Activated T-cell treated with anti-CD3 and anti-CD28 coated beads, Interleukin-2, amount 50 U/mL, for 72 hours (primary cell): ENCODE results near the gene VWCE. TPM values are rescaled to one million over a fixed set of nuclear protein-coding genes. Genes with fewer than 3 reads are reported as not detected.

Experiments used
- ATAC-seq, 2 donors: fragments of 150-1000 bp; cut with Tn5 transposase; replicated peaks in 1 of 2; 2 replicates each; pipeline ENCODE4 v1.10.0; 2021; ENCODE audit warnings: moderate library complexity in 2 of 2, mild to moderate bottlenecking in 1 of 2
- DNase-seq, 2 donors: peaks; one replicate each; pipeline ENCODE4 v3.0.0; 2021 to 2022; ENCODE audit warnings: mixed read lengths in 1 of 2
- H3K27ac Mint-ChIP-seq: one replicate; pipeline ENCODE4 v1.8.0; 2022; ENCODE audit warnings: mild to moderate bottlenecking, moderate library complexity, mixed read lengths
- H3K27me3 Mint-ChIP-seq: one replicate; pipeline ENCODE4 v1.8.0; 2022; ENCODE audit warnings: low read depth, mixed read lengths
- H3K36me3 Mint-ChIP-seq, 2 donors: one replicate each; pipeline ENCODE4 v1.8.0; 2022; ENCODE audit warnings: mixed read lengths in 2 of 2, mild to moderate bottlenecking in 1 of 2; ENCODE audit not compliant: insufficient read depth in 2 of 2
- H3K4me1 Mint-ChIP-seq: one replicate; pipeline ENCODE4 v1.8.0; 2022; ENCODE audit warnings: low read depth, mixed read lengths
- H3K4me3 Mint-ChIP-seq, 2 donors: one replicate each; pipeline ENCODE4 v1.8.0; 2022; ENCODE audit warnings: mild to moderate bottlenecking in 2 of 2, mixed read lengths in 2 of 2, moderate library complexity in 2 of 2
- H3K9me3 Mint-ChIP-seq, 2 donors: one replicate each; pipeline ENCODE4 v1.8.0; 2022; ENCODE audit warnings: mixed read lengths in 2 of 2
- total RNA-seq, 2 donors: library from RNA; stranded (reverse); gene quantifications; one replicate each; pipeline ENCODE4 v1.2.3, GENCODE V29; 2022

Gene VWCE
- total RNA-seq, 2 donors from 2014 or later, result 7.7 to 11.8 TPM

- Mint-ChIP-seq H3K4me1 (peaks cover 20% of the 10 kb centered on the region), H3K27me3 (peaks cover 9% of the 10 kb centered on the region), H3K4me3 (no peak overlapping the region), H3K36me3 (peaks cover 0 to 3% of the 10 kb centered on the region in 2 donors), H3K27ac (no peak overlapping the region), H3K9me3 (no peaks in the 10 kb centered on the region)
- DNase-seq (peak in 1 of 2 donors; percentile 26), ATAC-seq (no peak)
Measured at GRCh38 chr11:61290905-61291690, 4.0 kb downstream of the VWCE start.

DNA sequence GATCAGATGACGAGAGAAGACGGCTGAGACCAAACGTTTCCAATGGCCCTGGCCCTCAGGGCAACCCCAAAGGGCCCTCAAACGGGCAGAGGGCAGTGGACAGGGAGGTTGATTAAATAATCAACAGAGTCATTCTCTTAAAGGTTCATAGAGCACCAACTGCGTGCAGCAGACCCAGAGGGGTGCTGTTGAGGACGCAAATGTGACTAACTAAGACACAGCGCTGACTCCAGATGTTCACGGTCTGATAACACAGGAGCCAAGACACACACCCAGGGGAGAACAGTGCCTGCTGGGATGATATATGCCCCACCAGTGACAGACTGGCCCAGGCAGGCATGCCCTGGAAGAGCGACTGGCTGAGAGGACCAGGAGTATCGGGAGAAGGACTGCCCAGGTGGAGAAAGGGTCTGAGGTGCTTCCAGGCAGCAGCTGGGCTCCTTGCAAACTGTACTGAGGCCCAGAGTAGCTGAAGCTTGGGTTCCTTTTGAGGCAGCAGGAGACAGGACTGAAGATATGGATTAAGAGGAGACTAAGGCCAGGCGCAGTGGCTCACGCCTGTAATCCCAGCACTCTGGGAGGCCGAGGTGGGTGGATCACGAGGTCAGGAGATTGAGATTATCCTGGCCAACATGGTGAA is 7.7 kb downstream of the VWCE start:
- DNase-seq, result no peak
- Mint-ChIP-seq H3K9me3 (peaks cover 0 to 3% of the 10 kb centered on the region in 2 donors), H3K36me3 (peaks cover 0 to 13% of the 10 kb centered on the region in 2 donors), H3K27ac (no peak overlapping the region), H3K4me1 (peaks cover 8% of the 10 kb centered on the region), H3K4me3 (no peak overlapping the region), H3K27me3 (peaks cover 7% of the 10 kb centered on the region)
- ATAC-seq, result no peak

- Mint-ChIP-seq H3K27me3 (no peaks in the 10 kb centered on the region), H3K36me3 (peaks cover 0 to 13% of the 10 kb centered on the region in 2 donors), H3K9me3 (peaks cover 0 to 3% of the 10 kb centered on the region in 2 donors), H3K4me3 (no peak overlapping the region), H3K27ac (no peak overlapping the region), H3K4me1 (peaks cover 5% of the 10 kb centered on the region)
- ATAC-seq (no peak), DNase-seq (no peak)
Measured at GRCh38 chr11:61283613-61284012, 11.5 kb downstream of the VWCE start.

- no peak overlapping the region for H3K4me3 Mint-ChIP-seq
- H3K36me3 Mint-ChIP-seq, result peaks cover 0 to 10% of the 10 kb centered on the region in 2 donors
- ATAC-seq (peak; percentile 54 to 60), DNase-seq (peak; percentile 29 to 35)
- no peak overlapping the region for H3K27ac Mint-ChIP-seq
- H3K9me3 Mint-ChIP-seq, result peaks cover 0 to 3% of the 10 kb centered on the region in 2 donors
- no peaks in the 10 kb centered on the region for H3K4me1 Mint-ChIP-seq
- no peaks in the 10 kb centered on the region for H3K27me3 Mint-ChIP-seq
Measured at GRCh38 chr11:61281581-61282250, 13.4 kb downstream of the VWCE start.

DNA sequence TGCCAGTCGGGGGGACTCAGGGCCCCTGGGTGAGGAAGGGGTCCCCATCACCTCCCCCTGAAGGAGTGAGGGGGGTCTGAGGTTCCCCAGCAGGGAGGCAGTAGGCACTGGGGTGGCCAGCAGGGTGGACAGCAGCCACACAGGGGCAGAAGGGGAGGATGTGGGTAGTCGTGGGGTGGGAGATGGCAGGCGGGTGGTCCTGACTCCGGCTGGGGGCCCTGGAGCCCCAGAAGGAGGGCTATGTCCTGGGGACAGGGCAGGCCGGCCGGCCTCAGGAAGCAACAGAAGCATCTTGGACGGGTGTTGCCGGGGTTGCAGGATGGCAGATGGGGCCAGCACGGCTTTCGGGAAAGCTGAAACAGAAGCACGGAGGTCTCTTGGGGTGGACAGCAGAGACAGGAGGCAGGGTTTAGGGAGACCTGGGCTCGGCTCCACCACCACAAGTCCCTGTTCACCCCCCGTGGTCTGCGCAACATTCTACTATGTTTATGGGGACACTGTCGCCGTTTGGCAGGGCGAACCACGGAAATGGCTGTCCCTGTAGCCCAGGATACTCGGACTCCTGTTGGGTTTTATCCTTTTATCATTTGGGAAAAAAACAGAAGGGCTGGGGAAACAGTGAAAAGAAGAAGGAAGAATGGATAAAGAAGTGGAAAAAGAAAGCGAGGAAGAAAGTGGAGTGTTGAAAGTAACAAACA is 14.1 kb downstream of the VWCE start:
- H3K4me1 Mint-ChIP-seq, result no peaks in the 10 kb centered on the region
- peaks cover 0 to 3% of the 10 kb centered on the region in 2 donors for H3K9me3 Mint-ChIP-seq
- H3K36me3 Mint-ChIP-seq, result peaks cover 0 to 10% of the 10 kb centered on the region in 2 donors
- no peak overlapping the region for H3K27ac Mint-ChIP-seq
- ATAC-seq, result no peak
- no peaks in the 10 kb centered on the region for H3K27me3 Mint-ChIP-seq
- DNase-seq, result no peak
- no peak overlapping the region for H3K4me3 Mint-ChIP-seq

- Mint-ChIP-seq H3K27ac (no peak overlapping the region), H3K27me3 (no peaks in the 10 kb centered on the region), H3K36me3 (peaks cover 0 to 7% of the 10 kb centered on the region in 2 donors), H3K4me3 (no peak overlapping the region), H3K4me1 (no peaks in the 10 kb centered on the region), H3K9me3 (peaks cover 0 to 3% of the 10 kb centered on the region in 2 donors)
- DNase-seq (no peak), ATAC-seq (no peak)
Measured at GRCh38 chr11:61279934-61280659, 15.0 kb downstream of the VWCE start.

DNA sequence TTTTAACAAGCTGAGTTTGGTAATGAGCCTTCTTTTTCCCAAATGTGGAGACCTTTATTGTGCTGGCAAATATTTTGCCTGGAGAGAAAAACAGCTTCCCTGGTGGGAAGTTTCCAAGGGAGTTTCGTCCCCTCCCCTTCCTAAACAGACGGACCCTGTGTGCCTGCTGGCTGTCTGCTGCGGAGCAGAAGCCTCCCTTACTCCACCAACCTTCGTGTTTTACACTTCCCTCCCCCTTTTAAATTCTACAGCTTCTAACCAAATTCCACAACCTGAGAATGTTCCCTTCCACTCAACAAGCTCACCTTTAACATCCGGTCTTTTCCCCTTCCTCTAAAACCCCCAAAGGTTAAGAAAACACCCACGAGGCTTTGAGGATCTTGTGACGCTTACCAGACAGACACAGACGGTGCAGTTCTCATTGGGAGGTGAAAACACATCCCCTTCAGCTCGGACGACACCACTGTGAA is 17.1 kb downstream of the VWCE start:
- H3K9me3 Mint-ChIP-seq, result no peaks in the 10 kb centered on the region
- no peaks in the 10 kb centered on the region for H3K4me1 Mint-ChIP-seq
- H3K36me3 Mint-ChIP-seq, result no peaks in the 10 kb centered on the region
- DNase-seq (no peak), ATAC-seq (no peak)
- no peak overlapping the region for H3K27ac Mint-ChIP-seq
- no peak overlapping the region for H3K4me3 Mint-ChIP-seq
- no peaks in the 10 kb centered on the region for H3K27me3 Mint-ChIP-seq

DNA sequence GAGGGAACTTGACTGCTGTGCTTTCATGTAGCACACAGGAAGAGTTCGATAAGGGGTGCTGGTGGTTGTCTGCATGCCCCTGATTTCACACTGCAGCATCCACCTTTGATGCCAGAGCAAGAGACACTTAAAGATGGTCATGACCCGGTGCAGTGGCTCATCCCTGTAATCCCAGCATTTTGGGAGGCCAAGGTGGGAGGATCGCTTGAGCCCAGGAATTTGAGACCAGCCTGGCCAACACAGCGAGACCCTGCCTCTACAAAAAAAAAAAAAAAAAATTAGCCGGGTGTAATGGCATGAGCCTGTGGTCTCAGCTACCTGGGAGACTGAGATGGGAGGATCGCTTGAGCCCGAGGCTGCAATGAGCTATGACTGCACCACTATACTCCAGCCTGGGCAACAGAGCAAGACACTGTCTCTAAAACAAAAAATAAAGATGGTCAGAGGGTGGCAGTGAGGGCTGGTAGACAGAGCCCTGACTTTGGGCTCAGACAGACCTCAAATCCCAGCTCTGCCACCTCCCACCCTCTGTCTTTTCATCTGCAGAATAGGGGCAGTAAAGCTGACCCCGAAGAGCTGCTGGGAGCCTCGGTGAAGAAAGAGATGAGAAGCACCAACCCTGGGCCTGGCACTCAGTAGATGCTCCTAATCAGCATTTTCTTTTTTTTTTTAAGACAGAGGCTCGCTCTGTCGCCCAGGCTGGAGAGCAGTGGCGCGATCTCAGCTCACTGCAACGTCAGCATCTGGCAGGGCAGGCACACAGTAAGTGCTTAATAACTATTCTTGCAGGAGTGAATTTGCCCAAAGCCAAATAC is 17.7 kb downstream of the VWCE start:
- no peaks in the 10 kb centered on the region for H3K36me3 Mint-ChIP-seq
- no peak overlapping the region for H3K4me3 Mint-ChIP-seq
- DNase-seq (no peak), ATAC-seq (no peak)
- no peaks in the 10 kb centered on the region for H3K27me3 Mint-ChIP-seq
- H3K4me1 Mint-ChIP-seq, result no peaks in the 10 kb centered on the region
- no peak overlapping the region for H3K27ac Mint-ChIP-seq
- no peaks in the 10 kb centered on the region for H3K9me3 Mint-ChIP-seq

DNA sequence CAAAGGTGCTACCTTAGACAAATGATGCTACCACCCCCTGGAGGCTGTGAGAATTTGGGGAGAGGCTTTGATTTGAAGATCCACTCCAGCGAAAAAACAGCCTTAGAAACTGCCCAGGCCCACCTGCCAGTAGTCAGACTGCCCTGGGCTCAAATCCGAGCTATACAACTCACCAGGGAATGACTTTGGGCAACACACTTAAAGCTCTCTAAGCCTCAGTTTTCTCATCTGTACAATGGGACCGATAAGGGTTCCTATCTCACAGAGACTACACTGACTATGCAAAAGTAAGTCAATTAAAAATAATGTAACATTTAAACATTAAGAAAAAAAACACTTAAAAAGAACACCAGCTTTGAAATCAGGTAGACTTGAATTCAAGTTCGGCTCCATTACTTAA is 19.9 kb downstream of the VWCE start:
- H3K4me1 Mint-ChIP-seq, result peaks cover 12% of the 10 kb centered on the region

DNA sequence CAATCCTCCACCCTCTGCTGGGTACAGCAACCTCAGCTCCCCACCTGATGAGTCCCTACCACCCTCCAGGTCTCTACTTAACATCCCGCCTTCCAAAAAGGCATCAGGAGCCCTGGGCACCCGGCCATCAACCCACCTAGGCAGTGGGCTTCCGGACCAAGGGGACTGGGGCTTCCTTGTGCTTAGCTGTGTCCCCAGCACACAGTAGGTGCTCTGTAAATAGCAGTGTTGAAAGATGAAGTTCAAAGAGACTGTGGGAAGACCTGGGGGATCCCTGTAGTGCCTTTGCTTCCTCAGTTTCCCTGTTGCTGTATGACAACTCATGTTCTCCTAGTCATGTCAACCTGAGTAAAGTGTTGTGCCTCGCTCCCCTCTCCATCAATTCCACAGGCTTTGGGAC is 21.0 kb downstream of the VWCE start:
- H3K27me3 Mint-ChIP-seq, result no peaks in the 10 kb centered on the region
- no peak overlapping the region for H3K4me3 Mint-ChIP-seq
- ATAC-seq (no peak), DNase-seq (no peak)
- peaks cover 15% of the 10 kb centered on the region for H3K4me1 Mint-ChIP-seq
- no peaks in the 10 kb centered on the region for H3K9me3 Mint-ChIP-seq
- no peak overlapping the region for H3K27ac Mint-ChIP-seq
- peaks cover 0 to 1% of the 10 kb centered on the region in 2 donors for H3K36me3 Mint-ChIP-seq

More for the DNA sequence above, 19.9 kb downstream of the VWCE start:
- H3K36me3 Mint-ChIP-seq, result peaks cover 0 to 1% of the 10 kb centered on the region in 2 donors
- no peak overlapping the region for H3K4me3 Mint-ChIP-seq
- no peak overlapping the region for H3K27ac Mint-ChIP-seq
- H3K9me3 Mint-ChIP-seq, result no peaks in the 10 kb centered on the region
- ATAC-seq (no peak), DNase-seq (no peak)
- H3K27me3 Mint-ChIP-seq, result no peaks in the 10 kb centered on the region

- H3K27me3 Mint-ChIP-seq, result no peaks in the 10 kb centered on the region
- H3K4me1 Mint-ChIP-seq, result peaks cover 15% of the 10 kb centered on the region
- H3K9me3 Mint-ChIP-seq, result no peaks in the 10 kb centered on the region
- H3K36me3 Mint-ChIP-seq, result peaks cover 0 to 1% of the 10 kb centered on the region in 2 donors
- ATAC-seq, result no peak
- no peak overlapping the region for H3K4me3 Mint-ChIP-seq
- DNase-seq, result no peak
- no peak overlapping the region for H3K27ac Mint-ChIP-seq
Measured at GRCh38 chr11:61273178-61274078, 21.7 kb downstream of the VWCE start.
